Measurements from ENCODE around the gene XCL2.
"Not testable (repeated sequence)": the region's sequence is repeated elsewhere in the genome, so short reads cannot be mapped to it uniquely, and the experiment has no call there.

The XCL2 gene

GRCh38 chr1:168578531-168579185 lies 34.9 kb upstream of the XCL2 start:
- H3K4me3 ChIP-seq (ENCODE audit: low read depth, low read length); H3K9me3 ChIP-seq (ENCODE audit: control insufficient read depth, insufficient read depth, low read length); H3K4me1 ChIP-seq (ENCODE audit: control insufficient read depth, insufficient read depth, low read length); H3K9ac ChIP-seq (ENCODE audit: low read depth, low read length); H3K27ac ChIP-seq (ENCODE audit: low read depth, low read length); H3K36me3 ChIP-seq (ENCODE audit: control insufficient read depth, insufficient read depth, low read length); H3K27me3 ChIP-seq (ENCODE audit: control insufficient read depth, insufficient read depth, low read length): not testable (repeated sequence)

- not testable (repeated sequence) for H3K27ac ChIP-seq (ENCODE audit: low read depth, low read length); H3K27me3 ChIP-seq (ENCODE audit: control insufficient read depth, insufficient read depth, low read length); H3K36me3 ChIP-seq (ENCODE audit: control insufficient read depth, insufficient read depth, low read length); H3K9me3 ChIP-seq (ENCODE audit: control insufficient read depth, insufficient read depth, low read length); H3K4me1 ChIP-seq (ENCODE audit: control insufficient read depth, insufficient read depth, low read length); H3K9ac ChIP-seq (ENCODE audit: low read depth, low read length); H3K4me3 ChIP-seq (ENCODE audit: low read depth, low read length)
Measured at GRCh38 chr1:168576245-168576688, 32.5 kb upstream of the XCL2 start, which contains the start of gene XCL1. XCL1 (plus strand) TSS chr1:168576605; CDS start chr1:168576638, 33 bp downstream.

- H3K36me3 ChIP-seq (ENCODE audit: control insufficient read depth, insufficient read depth, low read length); H3K27me3 ChIP-seq (ENCODE audit: control insufficient read depth, insufficient read depth, low read length); H3K4me3 ChIP-seq (ENCODE audit: low read depth, low read length); H3K9ac ChIP-seq (ENCODE audit: low read depth, low read length); H3K9me3 ChIP-seq (ENCODE audit: control insufficient read depth, insufficient read depth, low read length); H3K27ac ChIP-seq (ENCODE audit: low read depth, low read length): not testable (repeated sequence)
- H3K4me1 ChIP-seq (ENCODE audit: control insufficient read depth, insufficient read depth, low read length) = peaks cover 17% of the 10 kb centered on the region
Measured at GRCh38 chr1:168574234-168574633, 30.4 kb upstream of the XCL2 start.

GRCh38 chr1:168572633-168573032 lies 28.8 kb upstream of the XCL2 start:
- Histone ChIP-seq H3K36me3 (ENCODE audit: control insufficient read depth, insufficient read depth, low read length) (no peaks in the 10 kb centered on the region), H3K9ac (ENCODE audit: low read depth, low read length) (no peak overlapping the region), H3K4me3 (ENCODE audit: low read depth, low read length) (no peak overlapping the region), H3K27ac (ENCODE audit: low read depth, low read length) (no peak overlapping the region), H3K9me3 (ENCODE audit: control insufficient read depth, insufficient read depth, low read length) (no peaks in the 10 kb centered on the region), H3K4me1 (ENCODE audit: control insufficient read depth, insufficient read depth, low read length) (peaks cover 23% of the 10 kb centered on the region), H3K27me3 (ENCODE audit: control insufficient read depth, insufficient read depth, low read length) (no peaks in the 10 kb centered on the region)

- Histone ChIP-seq H3K9me3 (ENCODE audit: control insufficient read depth, insufficient read depth, low read length) (no peaks in the 10 kb centered on the region), H3K27me3 (ENCODE audit: control insufficient read depth, insufficient read depth, low read length) (no peaks in the 10 kb centered on the region), H3K4me1 (ENCODE audit: control insufficient read depth, insufficient read depth, low read length) (peaks cover 23% of the 10 kb centered on the region), H3K4me3 (ENCODE audit: low read depth, low read length) (no peak overlapping the region), H3K36me3 (ENCODE audit: control insufficient read depth, insufficient read depth, low read length) (no peaks in the 10 kb centered on the region), H3K9ac (ENCODE audit: low read depth, low read length) (no peak overlapping the region), H3K27ac (ENCODE audit: low read depth, low read length) (no peak overlapping the region)
Measured at GRCh38 chr1:168570652-168571051, 26.9 kb upstream of the XCL2 start.

- no peak overlapping the region for H3K9ac ChIP-seq (ENCODE audit: low read depth, low read length)
- H3K27me3 ChIP-seq (ENCODE audit: control insufficient read depth, insufficient read depth, low read length) = no peaks in the 10 kb centered on the region
- no peak overlapping the region for H3K4me3 ChIP-seq (ENCODE audit: low read depth, low read length)
- H3K27ac ChIP-seq (ENCODE audit: low read depth, low read length) = no peak overlapping the region
- no peaks in the 10 kb centered on the region for H3K9me3 ChIP-seq (ENCODE audit: control insufficient read depth, insufficient read depth, low read length)
- no peaks in the 10 kb centered on the region for H3K36me3 ChIP-seq (ENCODE audit: control insufficient read depth, insufficient read depth, low read length)
- H3K4me1 ChIP-seq (ENCODE audit: control insufficient read depth, insufficient read depth, low read length) = peaks cover 23% of the 10 kb centered on the region
Measured at GRCh38 chr1:168568346-168568745, 24.5 kb upstream of the XCL2 start.

GRCh38 chr1:168567568-168567967 lies 23.8 kb upstream of the XCL2 start:
- H3K9me3 ChIP-seq (ENCODE audit: control insufficient read depth, insufficient read depth, low read length) = no peaks in the 10 kb centered on the region
- no peak overlapping the region for H3K9ac ChIP-seq (ENCODE audit: low read depth, low read length)
- no peak overlapping the region for H3K27ac ChIP-seq (ENCODE audit: low read depth, low read length)
- peaks cover 23% of the 10 kb centered on the region for H3K4me1 ChIP-seq (ENCODE audit: control insufficient read depth, insufficient read depth, low read length)
- H3K4me3 ChIP-seq (ENCODE audit: low read depth, low read length) = no peak overlapping the region
- H3K27me3 ChIP-seq (ENCODE audit: control insufficient read depth, insufficient read depth, low read length) = no peaks in the 10 kb centered on the region
- H3K36me3 ChIP-seq (ENCODE audit: control insufficient read depth, insufficient read depth, low read length) = no peaks in the 10 kb centered on the region

GRCh38 chr1:168567007-168567406 lies 23.2 kb upstream of the XCL2 start:
- Histone ChIP-seq H3K4me3 (ENCODE audit: low read depth, low read length) (no peak overlapping the region), H3K9me3 (ENCODE audit: control insufficient read depth, insufficient read depth, low read length) (no peaks in the 10 kb centered on the region), H3K4me1 (ENCODE audit: control insufficient read depth, insufficient read depth, low read length) (peaks cover 23% of the 10 kb centered on the region), H3K27ac (ENCODE audit: low read depth, low read length) (no peak overlapping the region), H3K9ac (ENCODE audit: low read depth, low read length) (no peak overlapping the region), H3K27me3 (ENCODE audit: control insufficient read depth, insufficient read depth, low read length) (no peaks in the 10 kb centered on the region), H3K36me3 (ENCODE audit: control insufficient read depth, insufficient read depth, low read length) (no peaks in the 10 kb centered on the region)

- Histone ChIP-seq H3K27me3 (ENCODE audit: control insufficient read depth, insufficient read depth, low read length) (no peaks in the 10 kb centered on the region), H3K36me3 (ENCODE audit: control insufficient read depth, insufficient read depth, low read length) (no peaks in the 10 kb centered on the region)
Measured at GRCh38 chr1:168565825-168566224, 22.0 kb upstream of the XCL2 start.

GRCh38 chr1:168561989-168562388 lies 18.2 kb upstream of the XCL2 start:
- H3K4me3 ChIP-seq (ENCODE audit: low read depth, low read length) = no peak overlapping the region
- H3K9me3 ChIP-seq (ENCODE audit: control insufficient read depth, insufficient read depth, low read length) = no peaks in the 10 kb centered on the region
- H3K4me1 ChIP-seq (ENCODE audit: control insufficient read depth, insufficient read depth, low read length) = no peaks in the 10 kb centered on the region
- no peak overlapping the region for H3K27ac ChIP-seq (ENCODE audit: low read depth, low read length)
- H3K27me3 ChIP-seq (ENCODE audit: control insufficient read depth, insufficient read depth, low read length) = no peaks in the 10 kb centered on the region
- H3K36me3 ChIP-seq (ENCODE audit: control insufficient read depth, insufficient read depth, low read length) = no peaks in the 10 kb centered on the region
- H3K9ac ChIP-seq (ENCODE audit: low read depth, low read length) = no peak overlapping the region

More at GRCh38 chr1:168565825-168566224, 22.0 kb upstream of the XCL2 start:
- Histone ChIP-seq H3K4me1 (ENCODE audit: control insufficient read depth, insufficient read depth, low read length) (peaks cover 16% of the 10 kb centered on the region), H3K9ac (ENCODE audit: low read depth, low read length) (no peak overlapping the region), H3K27ac (ENCODE audit: low read depth, low read length) (no peak overlapping the region), H3K9me3 (ENCODE audit: control insufficient read depth, insufficient read depth, low read length) (no peaks in the 10 kb centered on the region), H3K4me3 (ENCODE audit: low read depth, low read length) (no peak overlapping the region)

GRCh38 chr1:168560370-168560769 lies 16.6 kb upstream of the XCL2 start:
- H3K36me3 ChIP-seq (ENCODE audit: control insufficient read depth, insufficient read depth, low read length) = no peaks in the 10 kb centered on the region
- H3K27ac ChIP-seq (ENCODE audit: low read depth, low read length) = no peak overlapping the region
- no peaks in the 10 kb centered on the region for H3K27me3 ChIP-seq (ENCODE audit: control insufficient read depth, insufficient read depth, low read length)
- 0 out of 2 replicates have a peak, but pooled peaks cover 6% of the 10 kb centered on the region for H3K4me1 ChIP-seq (ENCODE audit: control insufficient read depth, insufficient read depth, low read length)
- H3K9ac ChIP-seq (ENCODE audit: low read depth, low read length) = no peak overlapping the region
- H3K9me3 ChIP-seq (ENCODE audit: control insufficient read depth, insufficient read depth, low read length) = no peaks in the 10 kb centered on the region
- no peak overlapping the region for H3K4me3 ChIP-seq (ENCODE audit: low read depth, low read length)
